Gastroesophageal sphincter (tissue), 3 donors: ENCODE data around the gene MMP7.

Source experiments
- EP300 ChIP-seq: sonication (generic); formaldehyde crosslinking; IDR thresholded peaks from one replicate; pipeline ENCODE4 v1.6.1; 2017; ENCODE audit warnings: antibody characterized with exemption, mild to moderate bottlenecking
- POLR2A ChIP-seq, 2 donors: fragments of 450-650 bp; IDR thresholded peaks; one replicate each; pipeline ENCODE4 v1.6.1; 2017; ENCODE audit warnings: antibody characterized with exemption in 2 of 2, mild to moderate bottlenecking in 2 of 2, moderate library complexity in 1 of 2
- POLR2AphosphoS5 ChIP-seq: sonication (generic); formaldehyde crosslinking; IDR thresholded peaks from one replicate; pipeline ENCODE4 v1.6.1; 2017; ENCODE audit warnings: antibody characterized with exemption
- TF ChIP-seq, protein P1 (sequence below), 4 experiments: fragments of 200-600 bp in 2 of 4; fragments of 450-650 bp in 2 of 4; sonication (generic) in 1 of 4; IDR thresholded peaks; one replicate each; pipeline ENCODE4 v1.5.1; 2017 to 2019; ENCODE audit warnings: antibody characterized with exemption in 4 of 4, mild to moderate bottlenecking in 2 of 4, moderate library complexity in 2 of 4

DNA sequence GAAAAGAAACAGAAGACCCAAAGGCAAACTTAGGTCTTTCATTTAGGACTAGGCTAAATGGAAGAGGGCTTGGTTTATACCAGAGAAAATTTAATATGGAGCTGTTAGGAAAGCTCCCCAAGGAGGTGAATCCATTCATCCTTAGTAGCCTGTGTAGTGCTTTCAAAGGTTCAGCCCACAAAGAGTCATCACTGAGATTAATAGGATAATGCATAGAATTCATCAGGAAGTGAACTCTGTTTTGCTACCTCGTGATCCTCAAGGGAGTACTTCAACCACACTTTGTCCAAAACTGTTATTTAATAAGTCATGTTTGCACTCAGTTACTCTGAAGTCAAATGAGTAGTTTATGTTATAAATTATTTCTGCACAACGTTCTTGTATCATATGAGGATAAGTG, 43.3 kb upstream of the MMP7 start:
- no peak for TF ChIP-seq POLR2A (IDR thresholded peaks at IDR 0.05)
- TF ChIP-seq, protein P1, sequence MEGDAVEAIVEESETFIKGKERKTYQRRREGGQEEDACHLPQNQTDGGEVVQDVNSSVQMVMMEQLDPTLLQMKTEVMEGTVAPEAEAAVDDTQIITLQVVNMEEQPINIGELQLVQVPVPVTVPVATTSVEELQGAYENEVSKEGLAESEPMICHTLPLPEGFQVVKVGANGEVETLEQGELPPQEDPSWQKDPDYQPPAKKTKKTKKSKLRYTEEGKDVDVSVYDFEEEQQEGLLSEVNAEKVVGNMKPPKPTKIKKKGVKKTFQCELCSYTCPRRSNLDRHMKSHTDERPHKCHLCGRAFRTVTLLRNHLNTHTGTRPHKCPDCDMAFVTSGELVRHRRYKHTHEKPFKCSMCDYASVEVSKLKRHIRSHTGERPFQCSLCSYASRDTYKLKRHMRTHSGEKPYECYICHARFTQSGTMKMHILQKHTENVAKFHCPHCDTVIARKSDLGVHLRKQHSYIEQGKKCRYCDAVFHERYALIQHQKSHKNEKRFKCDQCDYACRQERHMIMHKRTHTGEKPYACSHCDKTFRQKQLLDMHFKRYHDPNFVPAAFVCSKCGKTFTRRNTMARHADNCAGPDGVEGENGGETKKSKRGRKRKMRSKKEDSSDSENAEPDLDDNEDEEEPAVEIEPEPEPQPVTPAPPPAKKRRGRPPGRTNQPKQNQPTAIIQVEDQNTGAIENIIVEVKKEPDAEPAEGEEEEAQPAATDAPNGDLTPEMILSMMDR (IDR thresholded peaks at IDR 0.05): no peak
- TF ChIP-seq POLR2AphosphoS5: no peak
- no peak for TF ChIP-seq EP300
